Uterus (tissue), 4 donors: ENCODE measurements around the gene CYP2B6. TPM values are rescaled to one million over a fixed set of nuclear protein-coding genes. Genes with fewer than 3 reads are reported as not detected.

ENCODE experiments used
- DNase-seq, 2 donors: peaks; one replicate each; pipeline ENCODE4 v3.0.0-alpha.2; 2019 to 2020
- H3K27ac ChIP-seq, 2 donors: fragments of 200-600 bp; sonication (generic); 1 replicate in 1 of 2; 2 replicates in 1 of 2; pipeline ENCODE4 v1.5.1; 2016 to 2018
- H3K27me3 ChIP-seq, 2 donors: fragments of 200-600 bp; sonication (generic); one replicate each; pipeline ENCODE4 v1.5.1; 2018 to 2019; ENCODE audit warnings: control low read depth in 1 of 2
- H3K36me3 ChIP-seq, 2 donors: fragments of 200-600 bp; sonication (generic); one replicate each; pipeline ENCODE4 v1.5.1; 2019; ENCODE audit warnings: control low read depth in 1 of 2
- H3K4me1 ChIP-seq, 2 donors: fragments of 200-600 bp; sonication (generic); one replicate each; pipeline ENCODE4 v1.5.1; 2018 to 2019; ENCODE audit warnings: control low read depth in 1 of 2
- H3K4me3 ChIP-seq, 2 donors: fragments of 200-600 bp; sonication (generic); 1 replicate in 1 of 2; 2 replicates in 1 of 2; pipeline ENCODE4 v1.5.1; 2018 to 2019; ENCODE audit warnings: mild to moderate bottlenecking in 1 of 2
- H3K9me3 ChIP-seq, 2 donors: fragments of 200-600 bp; sonication (generic); one replicate each; pipeline ENCODE4 v1.5.1; 2019; ENCODE audit warnings: control low read depth in 1 of 2
- CTCF ChIP-seq, 4 experiments: fragments of 200-600 bp in 2 of 4; fragments of 450-650 bp in 2 of 4; sonication (generic) in 2 of 4; IDR thresholded peaks; one replicate each; pipeline ENCODE4 v1.5.1; 2016 to 2019; ENCODE audit warnings: antibody characterized with exemption in 4 of 4, mild to moderate bottlenecking in 2 of 4, moderate library complexity in 1 of 4
- POLR2A ChIP-seq, 2 donors: fragments of 450-650 bp; IDR thresholded peaks; one replicate each; pipeline ENCODE4 v1.6.1; 2016; ENCODE audit warnings: antibody characterized with exemption in 2 of 2, mild to moderate bottlenecking in 1 of 2, moderate library complexity in 1 of 2
- intact Hi-C: fragments of 100-400 bp; cut with DNase I; formaldehyde crosslinking; loops from one replicate; pipeline ENCODE4 v1.15.1; 2023; ENCODE audit warnings: low total_unique reads
- total RNA-seq, 4 donors: library from RNA; depleted of rRNA in 3 of 4; stranded (reverse); fragments of >200 nt in 3 of 4; gene quantifications; one replicate each; pipeline versions ENCODE4 v1.1.0 to v1.2.4, GENCODE V29; 2014 to 2023
- donor health status: DM: yes; HTN: yes; CAD: no.

Gene CYP2B6
- not detected for total RNA-seq

DNA sequence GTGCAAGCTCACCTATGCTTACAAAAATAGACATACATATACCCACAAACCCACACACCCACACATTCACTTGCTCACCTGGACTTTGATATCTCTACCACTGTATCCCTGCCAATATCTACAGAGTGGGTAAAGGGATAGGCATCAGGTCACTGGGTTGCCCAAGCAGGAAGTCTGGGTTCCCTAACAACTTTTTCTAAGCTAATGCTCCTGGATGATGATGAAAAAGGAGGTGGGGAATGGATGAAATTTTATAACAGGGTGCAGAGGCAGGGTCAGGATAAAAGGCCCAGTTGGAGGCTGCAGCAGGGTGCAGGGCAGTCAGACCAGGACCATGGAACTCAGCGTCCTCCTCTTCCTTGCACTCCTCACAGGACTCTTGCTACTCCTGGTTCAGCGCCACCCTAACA is at the start of gene CYP2B6:
Gene CYP2B6 (plus strand): TSS at position 311 of the 410 bp plus-strand sequence. CDS start 24 bp downstream, at position 335.
- H3K27ac ChIP-seq = no peak within 1 kb of the TSS
- intact Hi-C loops = no loop called here

GRCh38 chr19:40941481-40942219 is 49.4 kb upstream of the CYP2B6 start:
- H3K27ac ChIP-seq = no peak overlapping the region

More for the DNA sequence above, at the start of gene CYP2B6:
- DNase-seq = no peak
- no peaks in the 10 kb centered on the region for H3K27me3 ChIP-seq
- H3K9me3 ChIP-seq = no peaks in the 10 kb centered on the region
- no peak within 1 kb of the TSS for H3K4me3 ChIP-seq
- no peaks in the 10 kb centered on the region for H3K36me3 ChIP-seq
- TF ChIP-seq CTCF (IDR thresholded peaks at IDR 0.05) (no peak), POLR2A (IDR thresholded peaks at IDR 0.05) (no peak)
- H3K4me1 ChIP-seq = no peaks in the 10 kb centered on the region

DNA sequence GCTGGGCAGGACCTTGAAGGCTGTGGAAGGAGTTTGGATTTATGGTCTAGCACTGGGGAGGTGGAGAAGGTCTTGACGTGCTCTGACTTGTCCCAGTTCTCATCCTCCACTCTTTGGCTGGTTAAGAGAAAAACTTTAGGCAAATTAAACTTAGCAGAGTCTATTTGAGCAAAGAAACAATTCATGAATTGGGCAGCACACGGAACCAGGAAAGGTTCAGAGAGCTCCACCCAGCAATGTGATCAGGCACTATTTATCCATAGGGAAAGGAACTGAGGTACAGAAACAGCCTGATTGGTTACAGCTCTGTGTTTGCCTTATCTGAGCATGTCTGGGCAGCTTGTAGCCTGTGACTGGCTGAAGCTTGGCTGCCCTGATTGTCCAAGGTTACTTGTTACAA is 45.4 kb upstream of the CYP2B6 start:
- intact Hi-C loops = no loop called here
- no peak for DNase-seq
- Histone ChIP-seq H3K36me3 (no peaks in the 10 kb centered on the region), H3K4me1 (no peaks in the 10 kb centered on the region), H3K4me3 (no peak overlapping the region), H3K9me3 (no peaks in the 10 kb centered on the region), H3K27me3 (no peaks in the 10 kb centered on the region), H3K27ac (no peak overlapping the region)
- TF ChIP-seq POLR2A (IDR thresholded peaks at IDR 0.05) = no peak
- no peak for TF ChIP-seq CTCF (IDR thresholded peaks at IDR 0.05)

More at GRCh38 chr19:40941481-40942219, 49.4 kb upstream of the CYP2B6 start:
- TF ChIP-seq CTCF (IDR thresholded peaks at IDR 0.05) = no peak
- no peak for TF ChIP-seq POLR2A (IDR thresholded peaks at IDR 0.05)
- H3K4me3 ChIP-seq = no peak overlapping the region
- no peaks in the 10 kb centered on the region for H3K9me3 ChIP-seq
- no peaks in the 10 kb centered on the region for H3K27me3 ChIP-seq
- no peaks in the 10 kb centered on the region for H3K36me3 ChIP-seq
- no peak for DNase-seq
- intact Hi-C loops = no loop called here
- no peaks in the 10 kb centered on the region for H3K4me1 ChIP-seq

- Histone ChIP-seq H3K4me3 (no peak overlapping the region), H3K9me3 (no peaks in the 10 kb centered on the region), H3K4me1 (no peaks in the 10 kb centered on the region), H3K27ac (no peak overlapping the region), H3K27me3 (no peaks in the 10 kb centered on the region), H3K36me3 (no peaks in the 10 kb centered on the region)
- intact Hi-C loops = no loop called here
- DNase-seq = no peak
- TF ChIP-seq POLR2A (IDR thresholded peaks at IDR 0.05) (no peak), CTCF (IDR thresholded peaks at IDR 0.05) (no peak)
Observed at GRCh38 chr19:40947114-40947513, 44.0 kb upstream of the CYP2B6 start.

DNA sequence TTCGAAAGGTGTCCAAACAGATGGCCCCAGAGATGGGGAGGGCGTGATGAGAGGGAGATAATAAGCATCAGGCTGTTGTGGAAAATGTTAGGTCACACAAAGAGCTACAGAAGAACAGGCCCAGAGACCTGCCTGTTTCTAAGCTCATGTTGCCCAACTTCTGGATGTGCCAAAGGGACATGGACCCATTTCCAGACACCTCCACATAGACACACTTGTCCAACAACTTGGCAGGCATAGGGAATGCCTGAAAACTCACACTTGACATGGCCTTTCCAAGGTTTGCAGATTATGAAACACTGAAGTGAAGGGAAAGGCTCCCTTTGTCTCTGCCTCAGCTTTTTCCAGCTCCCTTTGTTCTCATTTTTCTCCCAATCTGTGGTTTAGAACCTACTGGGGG is 43.5 kb upstream of the CYP2B6 start:
- intact Hi-C loops = no loop called here
- Histone ChIP-seq H3K9me3 (no peaks in the 10 kb centered on the region), H3K36me3 (no peaks in the 10 kb centered on the region), H3K27ac (no peak overlapping the region), H3K4me3 (no peak overlapping the region), H3K4me1 (no peaks in the 10 kb centered on the region), H3K27me3 (no peaks in the 10 kb centered on the region)
- TF ChIP-seq POLR2A (IDR thresholded peaks at IDR 0.05) (no peak), CTCF (IDR thresholded peaks at IDR 0.05) (no peak)
- DNase-seq = no peak
